Measurements from ENCODE around the gene CRYBB1. TPM values are rescaled to one million over a fixed set of nuclear protein-coding genes. Genes with fewer than 3 reads are reported as not detected.
A peak's percentile ranks its signal among the peaks of the same experiment; 100 is the strongest.

CRYBB1 gene
- total and polyA plus RNA-seq, 2 experiments from 2014 or later, result 1.6 to 3.7 TPM

DNA sequence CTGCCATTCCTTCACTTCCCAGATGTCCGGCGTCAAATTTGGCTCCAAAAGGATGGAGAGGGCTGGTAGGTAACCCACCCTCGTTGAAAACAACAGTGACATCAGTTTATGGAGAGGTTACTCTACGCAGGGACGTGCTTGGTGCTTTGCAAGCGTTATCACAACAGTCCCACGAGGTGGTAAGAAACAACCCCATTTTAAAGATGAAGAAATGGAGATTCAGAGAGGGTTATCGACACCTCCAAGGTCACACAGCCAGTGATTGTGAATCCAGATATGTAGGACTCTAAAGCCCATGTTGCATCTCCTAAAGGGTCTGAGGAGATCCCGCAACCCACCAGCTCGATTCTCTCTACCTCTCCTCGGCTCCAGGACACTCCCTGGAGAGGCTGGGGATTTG is 40.3 kb upstream of the CRYBB1 start:
- H3K4me1 Mint-ChIP-seq, result peaks cover 27% of the 10 kb centered on the region
- DNase-seq (ENCODE audit: low spot score) (no peak), ATAC-seq (peak; percentile 8; the same call in 2 of the 3 replicates)
- peaks cover 5% of the 10 kb centered on the region; the same call in 1 of the 2 replicates for H3F3A ChIP-seq (replicated peaks; ENCODE audit: low read depth)
- peak overlapping the region; percentile 33; the same call in 1 of the 2 replicates for H3K27ac ChIP-seq (ENCODE audit: low read depth)
- no peak overlapping the region for H2AFZ ChIP-seq
- peaks cover 46% of the 10 kb centered on the region for H3K79me2 ChIP-seq (replicated peaks; ENCODE audit: insufficient read depth)
- peak overlapping the region; percentile 99 for H3K4me3 ChIP-seq
- peaks cover 7% of the 10 kb centered on the region; the same call in 1 of the 2 replicates for H4K20me1 ChIP-seq (replicated peaks; ENCODE audit: insufficient read depth)
- peak overlapping the region; percentile 90 for H3K4me3 Mint-ChIP-seq
- no peaks in the 10 kb centered on the region for H3K9me2 ChIP-seq (ENCODE audit: insufficient read depth)
- H3K27me3 Mint-ChIP-seq (ENCODE audit: insufficient read depth, low read depth, poor library complexity), result peaks cover 6% of the 10 kb centered on the region
- peaks cover 12% of the 10 kb centered on the region for H3K27me3 ChIP-seq (ENCODE audit: insufficient read depth)
- no peaks in the 10 kb centered on the region for H3K9me3 Mint-ChIP-seq
- H3K4me2 ChIP-seq, result peak overlapping the region; percentile 99
- H3K36me3 ChIP-seq (ENCODE audit: insufficient read depth), result 0 out of 2 replicates have a peak, but pooled peaks cover 1% of the 10 kb centered on the region
- peak overlapping the region; percentile 40; the same call in 1 of the 2 replicates for H3K27ac Mint-ChIP-seq
- H3K36me3 Mint-ChIP-seq (ENCODE audit: low read depth), result peaks cover 17% of the 10 kb centered on the region
- H3K4me1 ChIP-seq (ENCODE audit: insufficient read depth), result peaks cover 26% of the 10 kb centered on the region
- no peak for TF ChIP-seq STAT1 (IDR thresholded peaks at IDR 0.05; ENCODE audit: unreplicated experiment)
- TF ChIP-seq, protein P1, sequence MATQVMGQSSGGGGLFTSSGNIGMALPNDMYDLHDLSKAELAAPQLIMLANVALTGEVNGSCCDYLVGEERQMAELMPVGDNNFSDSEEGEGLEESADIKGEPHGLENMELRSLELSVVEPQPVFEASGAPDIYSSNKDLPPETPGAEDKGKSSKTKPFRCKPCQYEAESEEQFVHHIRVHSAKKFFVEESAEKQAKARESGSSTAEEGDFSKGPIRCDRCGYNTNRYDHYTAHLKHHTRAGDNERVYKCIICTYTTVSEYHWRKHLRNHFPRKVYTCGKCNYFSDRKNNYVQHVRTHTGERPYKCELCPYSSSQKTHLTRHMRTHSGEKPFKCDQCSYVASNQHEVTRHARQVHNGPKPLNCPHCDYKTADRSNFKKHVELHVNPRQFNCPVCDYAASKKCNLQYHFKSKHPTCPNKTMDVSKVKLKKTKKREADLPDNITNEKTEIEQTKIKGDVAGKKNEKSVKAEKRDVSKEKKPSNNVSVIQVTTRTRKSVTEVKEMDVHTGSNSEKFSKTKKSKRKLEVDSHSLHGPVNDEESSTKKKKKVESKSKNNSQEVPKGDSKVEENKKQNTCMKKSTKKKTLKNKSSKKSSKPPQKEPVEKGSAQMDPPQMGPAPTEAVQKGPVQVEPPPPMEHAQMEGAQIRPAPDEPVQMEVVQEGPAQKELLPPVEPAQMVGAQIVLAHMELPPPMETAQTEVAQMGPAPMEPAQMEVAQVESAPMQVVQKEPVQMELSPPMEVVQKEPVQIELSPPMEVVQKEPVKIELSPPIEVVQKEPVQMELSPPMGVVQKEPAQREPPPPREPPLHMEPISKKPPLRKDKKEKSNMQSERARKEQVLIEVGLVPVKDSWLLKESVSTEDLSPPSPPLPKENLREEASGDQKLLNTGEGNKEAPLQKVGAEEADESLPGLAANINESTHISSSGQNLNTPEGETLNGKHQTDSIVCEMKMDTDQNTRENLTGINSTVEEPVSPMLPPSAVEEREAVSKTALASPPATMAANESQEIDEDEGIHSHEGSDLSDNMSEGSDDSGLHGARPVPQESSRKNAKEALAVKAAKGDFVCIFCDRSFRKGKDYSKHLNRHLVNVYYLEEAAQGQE (IDR thresholded peaks at IDR 0.05; ENCODE audit: unreplicated experiment), result no peak
- TF ChIP-seq EZH2phosphoT487 (IDR thresholded peaks at IDR 0.05; ENCODE audit: unreplicated experiment), result no peak
- TF ChIP-seq ZNF331 (CRISPR knock-in tag; IDR thresholded peaks at IDR 0.05; ENCODE audit: low read depth), result no peak
- no peak for TF ChIP-seq ZNF114 (CRISPR knock-in tag; IDR thresholded peaks at IDR 0.05)
- no peak for TF ChIP-seq JUNB (IDR thresholded peaks at IDR 0.05; ENCODE audit: unreplicated experiment)
- no peak for TF ChIP-seq EZH2 (IDR thresholded peaks at IDR 0.05; ENCODE audit: low read depth, unreplicated experiment)
- TF ChIP-seq, protein P2, sequence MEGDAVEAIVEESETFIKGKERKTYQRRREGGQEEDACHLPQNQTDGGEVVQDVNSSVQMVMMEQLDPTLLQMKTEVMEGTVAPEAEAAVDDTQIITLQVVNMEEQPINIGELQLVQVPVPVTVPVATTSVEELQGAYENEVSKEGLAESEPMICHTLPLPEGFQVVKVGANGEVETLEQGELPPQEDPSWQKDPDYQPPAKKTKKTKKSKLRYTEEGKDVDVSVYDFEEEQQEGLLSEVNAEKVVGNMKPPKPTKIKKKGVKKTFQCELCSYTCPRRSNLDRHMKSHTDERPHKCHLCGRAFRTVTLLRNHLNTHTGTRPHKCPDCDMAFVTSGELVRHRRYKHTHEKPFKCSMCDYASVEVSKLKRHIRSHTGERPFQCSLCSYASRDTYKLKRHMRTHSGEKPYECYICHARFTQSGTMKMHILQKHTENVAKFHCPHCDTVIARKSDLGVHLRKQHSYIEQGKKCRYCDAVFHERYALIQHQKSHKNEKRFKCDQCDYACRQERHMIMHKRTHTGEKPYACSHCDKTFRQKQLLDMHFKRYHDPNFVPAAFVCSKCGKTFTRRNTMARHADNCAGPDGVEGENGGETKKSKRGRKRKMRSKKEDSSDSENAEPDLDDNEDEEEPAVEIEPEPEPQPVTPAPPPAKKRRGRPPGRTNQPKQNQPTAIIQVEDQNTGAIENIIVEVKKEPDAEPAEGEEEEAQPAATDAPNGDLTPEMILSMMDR (conservative IDR thresholded peaks at IDR 0.05; ENCODE audit: low read depth in 2 of 2), result no peak
- TF ChIP-seq, protein P3, sequence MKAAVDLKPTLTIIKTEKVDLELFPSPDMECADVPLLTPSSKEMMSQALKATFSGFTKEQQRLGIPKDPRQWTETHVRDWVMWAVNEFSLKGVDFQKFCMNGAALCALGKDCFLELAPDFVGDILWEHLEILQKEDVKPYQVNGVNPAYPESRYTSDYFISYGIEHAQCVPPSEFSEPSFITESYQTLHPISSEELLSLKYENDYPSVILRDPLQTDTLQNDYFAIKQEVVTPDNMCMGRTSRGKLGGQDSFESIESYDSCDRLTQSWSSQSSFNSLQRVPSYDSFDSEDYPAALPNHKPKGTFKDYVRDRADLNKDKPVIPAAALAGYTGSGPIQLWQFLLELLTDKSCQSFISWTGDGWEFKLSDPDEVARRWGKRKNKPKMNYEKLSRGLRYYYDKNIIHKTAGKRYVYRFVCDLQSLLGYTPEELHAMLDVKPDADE (IDR thresholded peaks at IDR 0.05), result no peak
- no peak for TF ChIP-seq POLR2AphosphoS5 (IDR thresholded peaks at IDR 0.05; ENCODE audit: low read depth)
- no peak for TF ChIP-seq NANOG (IDR thresholded peaks at IDR 0.05; ENCODE audit: borderline replicate concordance)
- TF ChIP-seq CREB1 (CRISPR knock-in tag; IDR thresholded peaks at IDR 0.05; ENCODE audit: low read depth), result no peak
- TF ChIP-seq, protein P4, sequence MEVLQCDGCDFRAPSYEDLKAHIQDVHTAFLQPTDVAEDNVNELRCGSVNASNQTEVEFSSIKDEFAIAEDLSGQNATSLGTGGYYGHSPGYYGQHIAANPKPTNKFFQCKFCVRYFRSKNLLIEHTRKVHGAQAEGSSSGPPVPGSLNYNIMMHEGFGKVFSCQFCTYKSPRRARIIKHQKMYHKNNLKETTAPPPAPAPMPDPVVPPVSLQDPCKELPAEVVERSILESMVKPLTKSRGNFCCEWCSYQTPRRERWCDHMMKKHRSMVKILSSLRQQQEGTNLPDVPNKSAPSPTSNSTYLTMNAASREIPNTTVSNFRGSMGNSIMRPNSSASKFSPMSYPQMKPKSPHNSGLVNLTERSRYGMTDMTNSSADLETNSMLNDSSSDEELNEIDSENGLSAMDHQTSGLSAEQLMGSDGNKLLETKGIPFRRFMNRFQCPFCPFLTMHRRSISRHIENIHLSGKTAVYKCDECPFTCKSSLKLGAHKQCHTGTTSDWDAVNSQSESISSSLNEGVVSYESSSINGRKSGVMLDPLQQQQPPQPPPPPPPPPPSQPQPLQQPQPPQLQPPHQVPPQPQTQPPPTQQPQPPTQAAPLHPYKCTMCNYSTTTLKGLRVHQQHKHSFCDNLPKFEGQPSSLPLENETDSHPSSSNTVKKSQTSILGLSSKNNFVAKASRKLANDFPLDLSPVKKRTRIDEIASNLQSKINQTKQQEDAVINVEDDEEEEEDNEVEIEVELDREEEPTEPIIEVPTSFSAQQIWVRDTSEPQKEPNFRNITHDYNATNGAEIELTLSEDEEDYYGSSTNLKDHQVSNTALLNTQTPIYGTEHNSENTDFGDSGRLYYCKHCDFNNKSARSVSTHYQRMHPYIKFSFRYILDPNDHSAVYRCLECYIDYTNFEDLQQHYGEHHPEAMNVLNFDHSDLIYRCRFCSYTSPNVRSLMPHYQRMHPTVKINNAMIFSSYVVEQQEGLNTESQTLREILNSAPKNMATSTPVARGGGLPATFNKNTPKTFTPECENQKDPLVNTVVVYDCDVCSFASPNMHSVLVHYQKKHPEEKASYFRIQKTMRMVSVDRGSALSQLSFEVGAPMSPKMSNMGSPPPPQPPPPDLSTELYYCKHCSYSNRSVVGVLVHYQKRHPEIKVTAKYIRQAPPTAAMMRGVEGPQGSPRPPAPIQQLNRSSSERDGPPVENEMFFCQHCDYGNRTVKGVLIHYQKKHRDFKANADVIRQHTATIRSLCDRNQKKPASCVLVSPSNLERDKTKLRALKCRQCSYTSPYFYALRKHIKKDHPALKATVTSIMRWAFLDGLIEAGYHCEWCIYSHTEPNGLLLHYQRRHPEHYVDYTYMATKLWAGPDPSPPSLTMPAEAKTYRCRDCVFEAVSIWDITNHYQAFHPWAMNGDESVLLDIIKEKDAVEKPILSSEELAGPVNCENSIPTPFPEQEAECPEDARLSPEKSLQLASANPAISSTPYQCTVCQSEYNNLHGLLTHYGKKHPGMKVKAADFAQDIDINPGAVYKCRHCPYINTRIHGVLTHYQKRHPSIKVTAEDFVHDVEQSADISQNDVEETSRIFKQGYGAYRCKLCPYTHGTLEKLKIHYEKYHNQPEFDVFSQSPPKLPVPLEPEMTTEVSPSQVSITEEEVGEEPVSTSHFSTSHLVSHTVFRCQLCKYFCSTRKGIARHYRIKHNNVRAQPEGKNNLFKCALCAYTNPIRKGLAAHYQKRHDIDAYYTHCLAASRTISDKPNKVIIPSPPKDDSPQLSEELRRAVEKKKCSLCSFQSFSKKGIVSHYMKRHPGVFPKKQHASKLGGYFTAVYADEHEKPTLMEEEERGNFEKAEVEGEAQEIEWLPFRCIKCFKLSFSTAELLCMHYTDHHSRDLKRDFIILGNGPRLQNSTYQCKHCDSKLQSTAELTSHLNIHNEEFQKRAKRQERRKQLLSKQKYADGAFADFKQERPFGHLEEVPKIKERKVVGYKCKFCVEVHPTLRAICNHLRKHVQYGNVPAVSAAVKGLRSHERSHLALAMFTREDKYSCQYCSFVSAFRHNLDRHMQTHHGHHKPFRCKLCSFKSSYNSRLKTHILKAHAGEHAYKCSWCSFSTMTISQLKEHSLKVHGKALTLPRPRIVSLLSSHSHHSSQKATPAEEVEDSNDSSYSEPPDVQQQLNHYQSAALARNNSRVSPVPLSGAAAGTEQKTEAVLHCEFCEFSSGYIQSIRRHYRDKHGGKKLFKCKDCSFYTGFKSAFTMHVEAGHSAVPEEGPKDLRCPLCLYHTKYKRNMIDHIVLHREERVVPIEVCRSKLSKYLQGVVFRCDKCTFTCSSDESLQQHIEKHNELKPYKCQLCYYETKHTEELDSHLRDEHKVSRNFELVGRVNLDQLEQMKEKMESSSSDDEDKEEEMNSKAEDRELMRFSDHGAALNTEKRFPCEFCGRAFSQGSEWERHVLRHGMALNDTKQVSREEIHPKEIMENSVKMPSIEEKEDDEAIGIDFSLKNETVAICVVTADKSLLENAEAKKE (CRISPR knock-in tag; IDR thresholded peaks at IDR 0.05), result no peak
